ENCODE results near the gene SCN5A. TPM values are rescaled to one million over a fixed set of nuclear protein-coding genes. Genes with fewer than 3 reads are reported as not detected.

The SCN5A gene
- total RNA-seq, 1 experiment from 2014 or later: 11.5 TPM

DNA sequence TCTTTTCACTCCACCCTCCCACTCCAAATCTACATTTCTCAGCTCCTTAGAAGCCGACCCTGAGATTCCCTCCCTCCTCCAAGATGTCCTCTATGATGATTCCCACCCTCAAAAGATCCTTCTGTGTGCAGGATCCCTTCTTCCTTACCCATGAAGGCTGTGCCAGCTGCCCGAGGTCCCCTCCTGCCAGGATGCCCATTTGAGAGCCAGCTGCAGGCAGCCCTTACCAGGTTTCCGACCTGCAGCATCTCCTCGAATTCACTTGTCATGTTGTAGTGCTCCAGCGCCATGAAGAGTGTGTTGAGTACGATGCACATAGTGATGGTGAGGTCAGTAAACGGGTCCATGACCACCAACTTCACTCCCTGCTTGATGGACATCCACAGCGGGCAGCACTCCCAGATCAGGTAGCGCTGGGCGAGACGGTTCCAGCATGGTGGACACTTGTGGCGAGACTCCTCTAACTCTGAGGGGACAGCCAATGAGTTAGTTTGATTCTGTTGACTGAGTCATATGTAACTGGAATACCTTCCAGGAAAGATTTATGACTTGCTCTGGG lies 51.9 kb downstream of the SCN5A start:
- no TSS peak for BruUV-seq (replicated peaks)
- ChIA-PET POLR2A (no interaction called here), CTCF (no interaction called here)

DNA sequence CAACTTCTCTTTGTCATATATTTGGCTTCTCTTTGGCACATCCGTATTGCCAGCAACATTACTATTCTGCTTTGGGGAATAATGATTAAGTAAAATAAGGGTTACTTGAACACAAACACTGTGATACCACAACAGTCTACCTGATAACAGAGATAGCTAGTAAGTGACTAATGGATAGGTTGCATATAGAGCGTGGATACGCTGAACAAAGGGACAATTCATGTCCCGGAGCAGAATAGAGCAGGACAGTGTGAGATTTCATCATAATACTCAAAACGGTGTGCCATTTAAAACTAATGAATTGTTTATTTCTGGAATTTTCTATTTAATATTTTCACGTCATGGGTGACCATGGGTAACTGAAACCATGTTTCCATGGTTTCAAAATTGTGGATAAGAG lies 54.1 kb downstream of the SCN5A start:
- no TSS peak for BruUV-seq (replicated peaks)
- no peak for TF ChIP-seq ZFX (IDR thresholded peaks at IDR 0.05)
- TF ChIP-seq, protein P1, sequence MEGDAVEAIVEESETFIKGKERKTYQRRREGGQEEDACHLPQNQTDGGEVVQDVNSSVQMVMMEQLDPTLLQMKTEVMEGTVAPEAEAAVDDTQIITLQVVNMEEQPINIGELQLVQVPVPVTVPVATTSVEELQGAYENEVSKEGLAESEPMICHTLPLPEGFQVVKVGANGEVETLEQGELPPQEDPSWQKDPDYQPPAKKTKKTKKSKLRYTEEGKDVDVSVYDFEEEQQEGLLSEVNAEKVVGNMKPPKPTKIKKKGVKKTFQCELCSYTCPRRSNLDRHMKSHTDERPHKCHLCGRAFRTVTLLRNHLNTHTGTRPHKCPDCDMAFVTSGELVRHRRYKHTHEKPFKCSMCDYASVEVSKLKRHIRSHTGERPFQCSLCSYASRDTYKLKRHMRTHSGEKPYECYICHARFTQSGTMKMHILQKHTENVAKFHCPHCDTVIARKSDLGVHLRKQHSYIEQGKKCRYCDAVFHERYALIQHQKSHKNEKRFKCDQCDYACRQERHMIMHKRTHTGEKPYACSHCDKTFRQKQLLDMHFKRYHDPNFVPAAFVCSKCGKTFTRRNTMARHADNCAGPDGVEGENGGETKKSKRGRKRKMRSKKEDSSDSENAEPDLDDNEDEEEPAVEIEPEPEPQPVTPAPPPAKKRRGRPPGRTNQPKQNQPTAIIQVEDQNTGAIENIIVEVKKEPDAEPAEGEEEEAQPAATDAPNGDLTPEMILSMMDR (IDR thresholded peaks at IDR 0.05 in 2 of 3, conservative IDR thresholded peaks at IDR 0.05 in 1 of 3; ENCODE audit: borderline replicate concordance in 1 of 3, insufficient read depth in 1 of 3, low read depth in 2 of 3, low read length in 2 of 3): no peak
- TF ChIP-seq, protein P2, sequence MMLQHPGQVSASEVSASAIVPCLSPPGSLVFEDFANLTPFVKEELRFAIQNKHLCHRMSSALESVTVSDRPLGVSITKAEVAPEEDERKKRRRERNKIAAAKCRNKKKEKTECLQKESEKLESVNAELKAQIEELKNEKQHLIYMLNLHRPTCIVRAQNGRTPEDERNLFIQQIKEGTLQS (IDR thresholded peaks at IDR 0.05): no peak
- TF ChIP-seq, protein P3, sequence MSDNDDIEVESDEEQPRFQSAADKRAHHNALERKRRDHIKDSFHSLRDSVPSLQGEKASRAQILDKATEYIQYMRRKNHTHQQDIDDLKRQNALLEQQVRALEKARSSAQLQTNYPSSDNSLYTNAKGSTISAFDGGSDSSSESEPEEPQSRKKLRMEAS (IDR thresholded peaks at IDR 0.05): no peak
- no peak overlapping the region for H3K9ac ChIP-seq (ENCODE audit: low read length)
- no peak for DNase-seq (ENCODE audit: low read depth, low spot score)
- no peaks in the 10 kb centered on the region for H4K20me1 ChIP-seq (ENCODE audit: insufficient read depth)
- CTCF ChIA-PET: no interaction called here
- H2AFZ ChIP-seq (ENCODE audit: low read depth, low read length, poor library complexity, severe bottlenecking): no peak overlapping the region
- intact Hi-C loops (cut with micrococcal nuclease): no loop called here
- no peak overlapping the region for H3K4me2 ChIP-seq (ENCODE audit: low read length)
- no peaks in the 10 kb centered on the region for H3K79me2 ChIP-seq (ENCODE audit: insufficient read depth, low read length)
- RAD21 ChIA-PET (ENCODE audit: low non-redundant PET in 1 of 2, low total read pairs in 2 of 2, uncharacterized antibody in 2 of 2, unreplicated experiment in 2 of 2): no interaction called here
- no peaks in the 10 kb centered on the region for H3K27me3 ChIP-seq (ENCODE audit: insufficient read depth, low read length)
- no peaks in the 10 kb centered on the region for H3K36me3 ChIP-seq (ENCODE audit: control insufficient read depth in 1 of 2, insufficient read depth in 2 of 2, low read length in 2 of 2)
- no peak for ATAC-seq
- H3K27ac ChIP-seq (ENCODE audit: low read depth, low read length): no peak overlapping the region
- no peaks in the 10 kb centered on the region for H3K4me1 ChIP-seq (ENCODE audit: control insufficient read depth in 1 of 2, insufficient read depth in 2 of 2, low read length in 2 of 2)
- no peaks in the 10 kb centered on the region for H3K9me3 ChIP-seq (ENCODE audit: control insufficient read depth in 1 of 2, insufficient read depth in 1 of 2, low read depth in 1 of 2, low read length in 2 of 2)
- no peak overlapping the region for H3K4me3 ChIP-seq (replicated peaks in 1 of 2; ENCODE audit: low read depth in 1 of 2, low read length in 2 of 2)
- POLR2A ChIA-PET: no interaction called here
- no peaks in the 10 kb centered on the region for H3K9me2 ChIP-seq (ENCODE audit: insufficient read depth)

More for the DNA sequence above, 51.9 kb downstream of the SCN5A start:
- Histone ChIP-seq H2AFZ (ENCODE audit: low read depth, low read length, poor library complexity, severe bottlenecking) (no peak overlapping the region), H3K4me3 (replicated peaks in 1 of 2; ENCODE audit: low read depth in 1 of 2, low read length in 2 of 2) (no peak overlapping the region), H3K27ac (ENCODE audit: low read depth, low read length) (no peak overlapping the region), H3K36me3 (ENCODE audit: control insufficient read depth in 1 of 2, insufficient read depth in 2 of 2, low read length in 2 of 2) (no peaks in the 10 kb centered on the region), H3K9me2 (ENCODE audit: insufficient read depth) (no peaks in the 10 kb centered on the region), H3K9ac (ENCODE audit: low read length) (no peak overlapping the region), H3K4me1 (ENCODE audit: control insufficient read depth in 1 of 2, insufficient read depth in 2 of 2, low read length in 2 of 2) (no peaks in the 10 kb centered on the region), H3K4me2 (ENCODE audit: low read length) (no peak overlapping the region), H3K79me2 (ENCODE audit: insufficient read depth, low read length) (no peaks in the 10 kb centered on the region), H3K27me3 (ENCODE audit: insufficient read depth, low read length) (no peaks in the 10 kb centered on the region), H4K20me1 (ENCODE audit: insufficient read depth) (no peaks in the 10 kb centered on the region), H3K9me3 (ENCODE audit: control insufficient read depth in 1 of 2, insufficient read depth in 1 of 2, low read depth in 1 of 2, low read length in 2 of 2) (no peaks in the 10 kb centered on the region)
- no peak for TF ChIP-seq CEBPB (IDR thresholded peaks at IDR 0.05; ENCODE audit: low read depth)
- RAD21 ChIA-PET (ENCODE audit: low non-redundant PET in 1 of 2, low total read pairs in 2 of 2, uncharacterized antibody in 2 of 2, unreplicated experiment in 2 of 2): interaction anchor here in 1 of 2 experiments (0.6 kb wide), 1 partner anchor 84 kb away, joined by 3 read pairs; no protein-coding TSS in a partner anchor
- ATAC-seq: no peak
- intact Hi-C loops (cut with micrococcal nuclease): no loop called here
- no peak for DNase-seq (ENCODE audit: low read depth, low spot score)
